Upper lobe of right lung (tissue), 1 donor: ENCODE results near the gene TERT. TPM values are rescaled to one million over a fixed set of nuclear protein-coding genes. Genes with fewer than 3 reads are reported as not detected.
"Not testable (repeated sequence)": the region's sequence is repeated elsewhere in the genome, so short reads cannot be mapped to it uniquely, and the experiment has no call there.

Experiments
- ATAC-seq: fragments of 200-7000 bp; cut with Tn5 transposase; one replicate; pipeline ENCODE4 v1.9.1; 2020; ENCODE audit warnings: mild to moderate bottlenecking, moderate library complexity
- DNase-seq: peaks from one replicate; pipeline ENCODE4 v3.0.0-alpha.2; 2020
- H3K27ac ChIP-seq: fragments of 200-600 bp; one replicate; pipeline ENCODE4 v1.8.0; 2022
- H3K27me3 ChIP-seq: fragments of 200-600 bp; one replicate; pipeline ENCODE4 v1.8.0; 2022; ENCODE audit warnings: mild to moderate bottlenecking
- H3K36me3 ChIP-seq: fragments of 200-600 bp; one replicate; pipeline ENCODE4 v1.8.0; 2022
- H3K4me1 ChIP-seq: fragments of 200-600 bp; one replicate; pipeline ENCODE4 v1.8.0; 2022
- H3K4me3 ChIP-seq: fragments of 200-600 bp; one replicate; pipeline ENCODE4 v1.8.0; 2022; ENCODE audit warnings: mild to moderate bottlenecking
- H3K9me3 ChIP-seq: fragments of 200-600 bp; one replicate; pipeline ENCODE4 v1.8.0; 2022
- intact Hi-C: fragments of 100-400 bp; cut with DNase I; formaldehyde crosslinking; loops from one replicate; pipeline ENCODE4 v1.11.0; 2022
- long read RNA-seq: library from polyadenylated mRNA; unstranded; transcript quantifications from one replicate; pipeline ENCODE4 v2.0.0, GENCODE V29; 2021
- total RNA-seq: library from RNA; stranded (reverse); fragmentation: NEBNext Ultra II Directional; extraction: Animal tissue kit (Norgen Biotek cat#: 25700); gene quantifications from one replicate; pipeline ENCODE4 v1.2.1, GENCODE V29; 2021
- TF ChIP-seq, protein P1 (sequence below): fragments of 200-600 bp; IDR thresholded peaks from one replicate; pipeline ENCODE4 v1.8.0; 2022; ENCODE audit warnings: antibody characterized with exemption
- donor health status: DM: no; HTN: yes; CAD: no; lungs with severe emphysema.

TERT gene
- not detected for total RNA-seq
- long read RNA-seq: 0 reads

DNA sequence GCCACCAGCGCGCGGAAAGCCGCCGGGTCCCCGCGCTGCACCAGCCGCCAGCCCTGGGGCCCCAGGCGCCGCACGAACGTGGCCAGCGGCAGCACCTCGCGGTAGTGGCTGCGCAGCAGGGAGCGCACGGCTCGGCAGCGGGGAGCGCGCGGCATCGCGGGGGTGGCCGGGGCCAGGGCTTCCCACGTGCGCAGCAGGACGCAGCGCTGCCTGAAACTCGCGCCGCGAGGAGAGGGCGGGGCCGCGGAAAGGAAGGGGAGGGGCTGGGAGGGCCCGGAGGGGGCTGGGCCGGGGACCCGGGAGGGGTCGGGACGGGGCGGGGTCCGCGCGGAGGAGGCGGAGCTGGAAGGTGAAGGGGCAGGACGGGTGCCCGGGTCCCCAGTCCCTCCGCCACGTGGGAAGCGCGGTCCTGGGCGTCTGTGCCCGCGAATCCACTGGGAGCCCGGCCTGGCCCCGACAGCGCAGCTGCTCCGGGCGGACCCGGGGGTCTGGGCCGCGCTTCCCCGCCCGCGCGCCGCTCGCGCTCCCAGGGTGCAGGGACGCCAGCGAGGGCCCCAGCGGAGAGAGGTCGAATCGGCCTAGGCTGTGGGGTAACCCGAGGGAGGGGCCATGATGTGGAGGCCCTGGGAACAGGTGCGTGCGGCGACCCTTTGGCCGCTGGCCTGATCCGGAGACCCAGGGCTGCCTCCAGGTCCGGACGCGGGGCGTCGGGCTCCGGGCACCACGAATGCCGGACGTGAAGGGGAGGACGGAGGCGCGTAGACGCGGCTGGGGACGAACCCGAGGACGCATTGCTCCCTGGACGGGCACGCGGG is at the start of gene TERT:
TERT (minus strand) TSS at position 234 of the 815 bp plus-strand sequence; CDS start at position 155, 79 bp downstream.
- peak; percentile 67 for DNase-seq

DNA sequence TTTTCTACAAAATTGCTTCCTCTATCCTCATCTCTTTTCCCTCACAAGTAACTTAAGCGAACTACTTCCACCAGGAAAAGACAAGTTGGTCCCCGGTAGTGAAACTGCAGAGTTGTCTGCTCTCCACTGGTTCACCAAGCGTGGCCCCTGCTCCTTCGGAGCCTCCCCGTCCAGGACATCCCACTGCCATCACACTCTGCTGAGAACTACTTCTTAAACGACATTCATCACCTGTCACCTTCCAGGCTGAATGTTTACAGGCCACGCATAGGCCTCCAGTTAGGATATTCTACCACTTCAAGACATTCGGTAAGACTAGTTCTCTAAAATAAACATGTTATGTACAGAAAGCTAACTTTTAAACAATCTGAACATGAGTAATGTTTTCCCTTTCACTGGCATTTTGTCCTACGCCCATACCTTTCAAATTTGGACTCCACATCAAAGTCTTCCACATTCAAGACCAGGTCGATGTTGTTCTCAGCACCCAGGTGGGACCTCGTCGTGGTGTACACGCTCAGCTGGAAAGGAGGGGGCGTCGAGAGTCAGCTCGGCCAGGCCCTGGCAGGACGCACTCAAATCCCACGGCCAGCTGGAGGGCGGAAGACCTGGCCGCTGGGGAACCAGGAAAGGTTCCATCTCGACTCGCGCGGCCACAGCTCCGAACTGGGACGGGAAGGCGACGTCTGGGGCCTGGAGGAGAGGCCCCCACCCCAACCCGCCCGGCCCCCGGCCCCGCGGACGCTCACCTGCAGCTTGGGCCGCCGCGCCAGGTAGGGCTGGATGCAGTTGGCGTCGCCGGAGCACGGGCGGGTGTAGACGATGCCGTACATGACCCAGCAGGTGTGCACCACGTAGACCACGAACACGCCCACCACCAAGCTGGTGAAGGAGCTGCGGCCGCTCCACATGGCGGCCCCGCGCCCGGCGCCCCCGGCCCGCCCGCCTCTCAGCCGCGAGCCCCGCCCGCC is 49.3 kb upstream of the TERT start:
- no peaks in the 10 kb centered on the region for H3K9me3 ChIP-seq
- H3K4me1 ChIP-seq: peaks cover 19% of the 10 kb centered on the region
- peak overlapping the region; percentile 74 for H3K27ac ChIP-seq
- TF ChIP-seq, protein P1, sequence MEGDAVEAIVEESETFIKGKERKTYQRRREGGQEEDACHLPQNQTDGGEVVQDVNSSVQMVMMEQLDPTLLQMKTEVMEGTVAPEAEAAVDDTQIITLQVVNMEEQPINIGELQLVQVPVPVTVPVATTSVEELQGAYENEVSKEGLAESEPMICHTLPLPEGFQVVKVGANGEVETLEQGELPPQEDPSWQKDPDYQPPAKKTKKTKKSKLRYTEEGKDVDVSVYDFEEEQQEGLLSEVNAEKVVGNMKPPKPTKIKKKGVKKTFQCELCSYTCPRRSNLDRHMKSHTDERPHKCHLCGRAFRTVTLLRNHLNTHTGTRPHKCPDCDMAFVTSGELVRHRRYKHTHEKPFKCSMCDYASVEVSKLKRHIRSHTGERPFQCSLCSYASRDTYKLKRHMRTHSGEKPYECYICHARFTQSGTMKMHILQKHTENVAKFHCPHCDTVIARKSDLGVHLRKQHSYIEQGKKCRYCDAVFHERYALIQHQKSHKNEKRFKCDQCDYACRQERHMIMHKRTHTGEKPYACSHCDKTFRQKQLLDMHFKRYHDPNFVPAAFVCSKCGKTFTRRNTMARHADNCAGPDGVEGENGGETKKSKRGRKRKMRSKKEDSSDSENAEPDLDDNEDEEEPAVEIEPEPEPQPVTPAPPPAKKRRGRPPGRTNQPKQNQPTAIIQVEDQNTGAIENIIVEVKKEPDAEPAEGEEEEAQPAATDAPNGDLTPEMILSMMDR: no peak
- H3K36me3 ChIP-seq: peaks cover 33% of the 10 kb centered on the region
- intact Hi-C loops: no loop called here
- ATAC-seq: no peak
- no peaks in the 10 kb centered on the region for H3K27me3 ChIP-seq
- DNase-seq: no peak
- peak overlapping the region; percentile 97 for H3K4me3 ChIP-seq

More for the DNA sequence above, at the start of gene TERT:
- TF ChIP-seq, protein P1: no peak
- intact Hi-C loops: no loop called here
- Histone ChIP-seq H3K27me3 (peaks cover 23% of the 10 kb centered on the region), H3K36me3 (no peaks in the 10 kb centered on the region), H3K4me1 (no peaks in the 10 kb centered on the region), H3K4me3 (no peak within 1 kb of the TSS), H3K27ac (no peak within 1 kb of the TSS), H3K9me3 (no peaks in the 10 kb centered on the region)
- peak; percentile 42 for ATAC-seq

DNA sequence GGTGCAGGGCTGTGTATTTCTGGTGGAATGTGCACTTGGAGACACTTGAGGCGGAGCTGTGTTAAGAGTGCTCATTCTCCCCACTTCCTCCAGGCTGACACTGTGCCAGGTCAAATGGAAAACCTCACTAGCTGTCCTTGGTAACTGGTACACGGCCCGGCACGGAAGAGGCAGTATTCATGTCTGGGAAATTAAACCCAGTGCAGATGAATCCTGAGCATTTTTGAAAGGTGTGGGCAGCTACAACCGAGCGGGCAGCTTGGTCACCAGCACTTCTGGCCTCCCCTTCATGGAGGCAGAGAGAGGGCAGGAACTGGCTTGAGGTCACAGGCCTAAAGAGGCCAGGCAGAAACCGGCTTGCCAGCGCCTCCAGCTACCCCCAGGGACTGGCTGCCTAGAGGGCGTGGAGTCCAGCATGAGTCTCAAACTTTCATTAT is 48.5 kb upstream of the TERT start:
- Histone ChIP-seq H3K27me3 (no peaks in the 10 kb centered on the region), H3K27ac (peak overlapping the region; percentile 74), H3K4me1 (peaks cover 19% of the 10 kb centered on the region), H3K9me3 (no peaks in the 10 kb centered on the region), H3K36me3 (peaks cover 39% of the 10 kb centered on the region), H3K4me3 (peak overlapping the region; percentile 97)
- intact Hi-C loops: no loop called here
- peak; percentile 80 for DNase-seq
- TF ChIP-seq, protein P1: no peak
- peak; percentile 71 for ATAC-seq

DNA sequence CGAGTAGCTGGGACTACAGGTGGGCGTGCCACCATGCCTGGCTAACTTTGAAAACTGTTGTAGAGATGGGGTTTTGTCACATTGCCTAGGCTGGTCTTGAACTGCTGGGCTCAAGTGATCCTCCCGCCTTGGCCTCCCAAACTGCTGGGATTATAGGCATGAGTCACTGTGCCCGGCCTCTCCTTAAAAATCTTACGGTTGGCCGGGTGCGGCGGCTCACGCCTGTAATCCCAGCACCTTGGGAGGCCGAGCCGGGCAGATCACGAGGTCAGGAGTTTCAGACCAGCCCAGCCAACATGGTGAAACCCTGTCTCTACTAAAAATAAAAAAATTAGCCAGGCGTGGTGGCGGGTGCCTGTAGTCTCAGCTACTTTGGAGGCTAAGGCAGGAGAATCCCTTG is 47.8 kb upstream of the TERT start:
- ATAC-seq, DNase-seq, H3K4me3 ChIP-seq, intact Hi-C loops, H3K27me3 ChIP-seq, H3K9me3 ChIP-seq: not testable (repeated sequence)
- Histone ChIP-seq H3K4me1 (peaks cover 19% of the 10 kb centered on the region), H3K27ac (peak overlapping the region; percentile 74), H3K36me3 (peaks cover 45% of the 10 kb centered on the region)

DNA sequence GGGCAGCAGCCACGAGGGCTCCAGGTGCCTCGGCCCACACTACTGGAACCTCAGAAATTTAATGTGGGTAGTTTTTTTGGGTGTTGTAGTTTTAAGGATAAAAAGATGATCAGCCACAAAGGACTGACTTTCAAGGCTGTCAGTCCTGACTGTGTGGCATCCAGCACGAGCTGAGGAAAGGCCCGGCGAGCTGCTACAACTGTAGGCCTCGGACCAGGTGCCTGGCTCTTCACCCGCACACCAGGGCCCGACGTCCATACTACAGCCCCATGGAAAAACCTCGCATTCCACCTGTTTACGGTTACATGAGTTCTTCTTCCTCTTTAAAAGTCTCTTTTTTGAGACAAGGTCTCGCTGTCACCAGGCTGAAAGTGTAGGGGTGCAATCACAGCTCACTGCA is 47.4 kb upstream of the TERT start:
- ATAC-seq (no peak), DNase-seq (no peak)
- TF ChIP-seq, protein P1: no peak
- Histone ChIP-seq H3K27me3 (no peaks in the 10 kb centered on the region), H3K36me3 (peaks cover 49% of the 10 kb centered on the region), H3K4me1 (peaks cover 19% of the 10 kb centered on the region), H3K9me3 (no peaks in the 10 kb centered on the region), H3K4me3 (no peak overlapping the region), H3K27ac (peak overlapping the region; percentile 74)
- intact Hi-C loops: no loop called here
